ENCODE data around the gene GPR162.

DNA sequence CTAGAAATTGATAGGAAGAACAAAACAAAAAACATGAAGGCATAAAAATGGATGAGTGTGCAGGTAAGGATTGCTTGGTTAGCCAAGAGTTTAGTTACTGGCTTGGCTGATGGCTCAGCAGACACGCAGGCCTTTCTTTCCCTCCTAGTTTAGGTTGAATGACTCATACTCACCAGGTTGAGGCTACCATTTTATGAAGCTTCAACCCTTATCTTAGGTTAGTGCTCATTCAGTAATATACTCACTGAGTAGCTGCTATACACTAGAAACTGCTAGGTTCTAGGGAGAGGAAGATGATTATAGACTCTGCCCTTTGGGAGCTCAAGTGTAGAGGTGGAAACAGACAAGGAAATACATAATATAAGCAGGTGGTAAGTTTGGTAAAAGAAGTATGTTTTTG, 12.6 kb downstream of the GPR162 start:
- no peak for TF ChIP-seq POLR2A (IDR thresholded peaks at IDR 0.05)
- TF ChIP-seq, protein P1, sequence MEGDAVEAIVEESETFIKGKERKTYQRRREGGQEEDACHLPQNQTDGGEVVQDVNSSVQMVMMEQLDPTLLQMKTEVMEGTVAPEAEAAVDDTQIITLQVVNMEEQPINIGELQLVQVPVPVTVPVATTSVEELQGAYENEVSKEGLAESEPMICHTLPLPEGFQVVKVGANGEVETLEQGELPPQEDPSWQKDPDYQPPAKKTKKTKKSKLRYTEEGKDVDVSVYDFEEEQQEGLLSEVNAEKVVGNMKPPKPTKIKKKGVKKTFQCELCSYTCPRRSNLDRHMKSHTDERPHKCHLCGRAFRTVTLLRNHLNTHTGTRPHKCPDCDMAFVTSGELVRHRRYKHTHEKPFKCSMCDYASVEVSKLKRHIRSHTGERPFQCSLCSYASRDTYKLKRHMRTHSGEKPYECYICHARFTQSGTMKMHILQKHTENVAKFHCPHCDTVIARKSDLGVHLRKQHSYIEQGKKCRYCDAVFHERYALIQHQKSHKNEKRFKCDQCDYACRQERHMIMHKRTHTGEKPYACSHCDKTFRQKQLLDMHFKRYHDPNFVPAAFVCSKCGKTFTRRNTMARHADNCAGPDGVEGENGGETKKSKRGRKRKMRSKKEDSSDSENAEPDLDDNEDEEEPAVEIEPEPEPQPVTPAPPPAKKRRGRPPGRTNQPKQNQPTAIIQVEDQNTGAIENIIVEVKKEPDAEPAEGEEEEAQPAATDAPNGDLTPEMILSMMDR (IDR thresholded peaks at IDR 0.05) = no peak

All from suprapubic skin (tissue), 3 donors.